HepG2 (cell line): Measurements from ENCODE around the gene RASSF7. TPM values are rescaled to one million over a fixed set of nuclear protein-coding genes. Genes with fewer than 3 reads are reported as not detected.
A peak's percentile ranks its signal among the peaks of the same experiment; 100 is the strongest.

Experiments
- ATAC-seq: fragments of 200-7000 bp; cut with Tn5 transposase; 3 replicates; pipeline ENCODE4 v1.9.1; 2020; ENCODE audit warnings: mild to moderate bottlenecking, moderate library complexity
- BruUV-seq: library from RNA; stranded (reverse); fragments of 400-500 nt; replicated peaks from 2 replicates; lab custom pipeline; 2021; lab: Mats Ljungman, UMichigan
- CTCF ChIA-PET: fragments of 300-600 bp; formaldehyde crosslinking; extraction: SDS; loops from one replicate; lab custom pipeline; 2021; ENCODE audit warnings: low total read pairs, inconsistent platforms, low intra/inter-chr PET ratio; lab: Yijun Ruan, JAX
- POLR2A ChIA-PET: fragments of 350-600 bp; sonication (Branson Sonifier 250); formaldehyde crosslinking; loops from one replicate; lab custom pipeline; 2020; ENCODE audit warnings: antibody characterized with exemption, inconsistent platforms; lab: Yijun Ruan, JAX
- DNase-seq: peaks from one replicate; pipeline ENCODE4 v3.0.0-alpha.2; 2015; ENCODE audit warnings: low spot score
- FAIRE-seq: peaks from 3 replicates; lab custom pipeline; 2011; peaks lifted over from hg19 to GRCh38; lab: Jason Lieb, UNC
- H2AFZ ChIP-seq: one replicate; pipeline ENCODE4 v1.6.1; 2011; ENCODE audit warnings: low read length, inconsistent platforms
- H3K27ac ChIP-seq: fragments of 300-600 bp; 3 replicates; pipeline ENCODE4 v1.8.0; 2011; ENCODE audit warnings: mixed run types, mild to moderate bottlenecking, mixed read lengths, low read length, inconsistent platforms; ENCODE audit not compliant: insufficient read depth; ENCODE audit errors: extremely low read length
- H3K27me3 ChIP-seq, 2 experiments: fragments of 200-600 bp in 1 of 2; 2 replicates in 1 of 2; 3 replicates in 1 of 2; pipeline versions ENCODE4 v1.6.0 to v1.8.0; 2011; ENCODE audit warnings: low read length in 2 of 2, mild to moderate bottlenecking in 2 of 2, moderate library complexity in 2 of 2, inconsistent platforms in 1 of 2; ENCODE audit not compliant: insufficient read depth in 2 of 2, control insufficient read depth in 1 of 2
- H3K36me3 ChIP-seq, 2 experiments: fragments of 200-600 bp in 1 of 2; replicated peaks in 1 of 2; 2 replicates in 1 of 2; 3 replicates in 1 of 2; pipeline versions ENCODE4 v1.5.1 to v1.8.0; 2011; ENCODE audit warnings: low read length in 2 of 2, inconsistent platforms in 1 of 2; ENCODE audit not compliant: insufficient read depth in 2 of 2, control insufficient read depth in 1 of 2
- H3K4me1 ChIP-seq: 2 replicates; pipeline ENCODE4 v1.5.1; 2012; ENCODE audit warnings: low read length, inconsistent platforms; ENCODE audit not compliant: insufficient read depth
- H3K4me2 ChIP-seq: 2 replicates; pipeline ENCODE4 v1.6.0; 2011; ENCODE audit warnings: low read depth, low read length, inconsistent platforms
- H3K4me3 ChIP-seq, 3 experiments: fragments of 200-600 bp in 1 of 3; sonication (generic), shearing (Covaris generic) in 1 of 3; replicated peaks in 1 of 3; 2 replicates each; pipeline ENCODE4 v1.5.1; 2011 to 2016; ENCODE audit warnings: low read length in 3 of 3, inconsistent platforms in 2 of 3, low read depth in 2 of 3, mild to moderate bottlenecking in 2 of 3, control low read depth in 1 of 3, mixed read lengths in 1 of 3; ENCODE audit not compliant: insufficient read depth in 1 of 3
- H3K79me2 ChIP-seq: one replicate; pipeline ENCODE4 v1.6.1; 2011; ENCODE audit warnings: low read length, inconsistent platforms; ENCODE audit not compliant: insufficient read depth
- H3K9ac ChIP-seq: 2 replicates; pipeline ENCODE4 v1.6.0; 2011; ENCODE audit warnings: mild to moderate bottlenecking, low read depth, low read length, inconsistent platforms; ENCODE audit not compliant: insufficient read depth
- H3K9me3 ChIP-seq: 2 replicates; pipeline ENCODE4 v1.5.1; 2012; ENCODE audit warnings: mild to moderate bottlenecking, low read length
- H4K20me1 ChIP-seq: 2 replicates; pipeline ENCODE4 v1.6.0; 2011; ENCODE audit warnings: inconsistent platforms, mild to moderate bottlenecking, low read length, moderate library complexity; ENCODE audit not compliant: insufficient read depth
- AGO1 ChIP-seq: fragments of 200-400 bp; formaldehyde crosslinking; IDR thresholded peaks from 2 replicates; pipeline ENCODE4 v1.6.1; 2017; ENCODE audit warnings: mild to moderate bottlenecking, low read depth, low read length, moderate library complexity; ENCODE audit not compliant: poor library complexity, severe bottlenecking
- ATAD3A ChIP-seq: sonication (generic); formaldehyde crosslinking; IDR thresholded peaks from 2 replicates; pipeline ENCODE4 v1.4.0; 2020; ENCODE audit warnings: missing genetic modification reagents
- ATF7 ChIP-seq, 2 experiments: fragments of 450-650 bp in 1 of 2; sonication (generic) in 1 of 2; formaldehyde crosslinking in 1 of 2; IDR thresholded peaks; 2 replicates each; pipeline versions ENCODE4 v1.4.0 to v1.6.1; 2016 to 2020; ENCODE audit warnings: antibody characterized with exemption in 1 of 2, mild to moderate bottlenecking in 1 of 2, missing genetic modification reagents in 1 of 2
- HNRNPL ChIP-seq: fragments of 200-400 bp; formaldehyde crosslinking; IDR thresholded peaks from 2 replicates; pipeline ENCODE4 v1.6.1; 2017; ENCODE audit warnings: mild to moderate bottlenecking, low read depth, low read length
- MTA1 ChIP-seq: sonication (generic); formaldehyde crosslinking; IDR thresholded peaks from 2 replicates; pipeline ENCODE4 v1.4.0; 2020; ENCODE audit warnings: missing genetic modification reagents, mild to moderate bottlenecking, borderline replicate concordance
- RFX3 ChIP-seq: IDR thresholded peaks from 2 replicates; pipeline ENCODE4 v1.6.1; 2016; ENCODE audit warnings: missing biosample characterization, missing genetic modification reagents
- ZBTB38 ChIP-seq: sonication (generic); formaldehyde crosslinking; IDR thresholded peaks from 2 replicates; pipeline ENCODE4 v1.5.1; 2020; ENCODE audit warnings: mild to moderate bottlenecking, missing genetic modification reagents
- ZC3H13 ChIP-seq: sonication (generic); formaldehyde crosslinking; IDR thresholded peaks from 2 replicates; pipeline ENCODE4 v1.8.1; 2023; ENCODE audit warnings: mild to moderate bottlenecking, missing genetic modification reagents, moderate library complexity
- ZFY ChIP-seq: sonication (generic); formaldehyde crosslinking; IDR thresholded peaks from 2 replicates; pipeline ENCODE4 v1.4.0; 2020; ENCODE audit warnings: missing genetic modification reagents
- ZNF510 ChIP-seq: sonication (generic); formaldehyde crosslinking; IDR thresholded peaks from 2 replicates; pipeline ENCODE4 v1.4.0; 2020; ENCODE audit warnings: low read depth, mild to moderate bottlenecking, missing genetic modification reagents
- ZNF557 ChIP-seq: sonication (generic); formaldehyde crosslinking; IDR thresholded peaks from 2 replicates; pipeline ENCODE4 v1.4.0; 2020; ENCODE audit warnings: missing genetic modification reagents
- ZNF567 ChIP-seq: sonication (generic); formaldehyde crosslinking; IDR thresholded peaks from 2 replicates; pipeline ENCODE4 v1.8.1; 2023; ENCODE audit warnings: mild to moderate bottlenecking, missing genetic modification reagents, borderline replicate concordance
- ZNF616 ChIP-seq: sonication (generic); formaldehyde crosslinking; IDR thresholded peaks from 2 replicates; pipeline ENCODE4 v1.5.0; 2020; ENCODE audit warnings: low read depth, mild to moderate bottlenecking, missing genetic modification reagents
- ZNF839 ChIP-seq: sonication (generic); formaldehyde crosslinking; IDR thresholded peaks from 2 replicates; pipeline ENCODE4 v1.4.0; 2020; ENCODE audit warnings: missing genetic modification reagents, mild to moderate bottlenecking, borderline replicate concordance
- ZNF891 ChIP-seq: sonication (generic); formaldehyde crosslinking; IDR thresholded peaks from 2 replicates; pipeline ENCODE4 v1.5.0; 2020; ENCODE audit warnings: mild to moderate bottlenecking, missing genetic modification reagents
- WGBS: methylation state at CpG from one replicate; pipeline ENCODE4 v1.1.6; 2017; ENCODE audit warnings: low lambda C conversion rate; 5-methylcytosine and 5-hydroxymethylcytosine counted together
- in situ Hi-C: cut with HindIII; loops from 2 replicates; pipeline ENCODE4 v1.10.0; 2017; ENCODE audit warnings: low pct_unique_long_range_greater_than_20kb; ENCODE audit not compliant: extremely low pct_ligation_motif_present
- intact Hi-C: fragments of 100-400 bp; cut with micrococcal nuclease; formaldehyde crosslinking; loops from one replicate; pipeline ENCODE4 v1.10.0; 2022; ENCODE audit not compliant: unreplicated experiment
- polyA plus RNA-seq, 8 experiments: library from polyadenylated mRNA; depleted of rRNA in 3 of 8; stranded (reverse) in 7 of 8; unstranded in 1 of 8; fragments of >200 nt; fragmentation: Illumina TruSeq in 4 of 8; extraction: Trizol in 4 of 8; gene quantifications; 2 replicates each; pipeline versions ENCODE4 v1.2.1 to v1.2.3, GENCODE V29; 2011 to 2016; ENCODE audit warnings: low read depth in 4 of 8, missing spikeins in 1 of 8, mixed read lengths in 1 of 8; ENCODE audit not compliant: insufficient read depth in 1 of 8
- total RNA-seq, 5 experiments: library from RNA; depleted of rRNA; stranded (reverse); fragments of >200 nt; fragmentation: Illumina TruSeq; extraction: Trizol; gene quantifications; 2 replicates each; pipeline ENCODE4 v1.2.3, GENCODE V29; 2016; ENCODE audit warnings: low read depth in 1 of 5
- TF ChIP-seq, protein P1 (sequence below): sonication (generic); formaldehyde crosslinking; IDR thresholded peaks from 2 replicates; pipeline ENCODE4 v1.5.1; 2020; ENCODE audit warnings: mild to moderate bottlenecking, missing genetic modification reagents, moderate library complexity
- TF ChIP-seq, protein P2 (sequence below): sonication (generic); formaldehyde crosslinking; IDR thresholded peaks from 2 replicates; pipeline ENCODE4 v1.5.0; 2020; ENCODE audit warnings: missing genetic modification reagents

The RASSF7 gene
- total and polyA plus RNA-seq, 2 of the 13 experiments (the other 11 are each of a cell fraction or from before 2014, with no cell fraction given), result 20.2 to 28.6 TPM

- TF ChIP-seq ZFY (CRISPR knock-in tag) (peak; percentile 17; the same call in 1 of the 2 replicates), MTA1 (CRISPR knock-in tag) (peak; percentile 62; the same call in 1 of the 2 replicates), AGO1 (peak; percentile 47), ZNF557 (CRISPR knock-in tag) (no peak), ZNF567 (CRISPR knock-in tag) (0 out of 2 replicates have a peak, but pooled peaks have one; percentile 60)
- TF ChIP-seq, all 625 proteins: peak for 56
These were observed 5.2 kb downstream of the RASSF7 start (continued) for GRCh38 chr11:565921-566509.

GRCh38 chr11:567011-567628, 6.3 kb downstream of the RASSF7 start:
- Histone ChIP-seq H4K20me1 (peaks cover 25% of the 10 kb centered on the region; the same call in 1 of the 2 replicates), H3K4me1 (peaks cover 71% of the 10 kb centered on the region), H3K9me3 (no peaks in the 10 kb centered on the region), H3K4me2 (peak overlapping the region; percentile 80), H3K4me3 (peak overlapping the region; percentile 75 to 97 (median 96)), H3K27ac (peak overlapping the region; percentile 3), H3K9ac (peak overlapping the region; percentile 75), H3K27me3 (no peaks in the 10 kb centered on the region; a peak in 2 of 5 replicates), H2AFZ (no peak overlapping the region), H3K79me2 (peaks cover 18% of the 10 kb centered on the region), H3K36me3 (peaks cover 0 to 2% of the 10 kb centered on the region in 2 experiments; a peak in 3 of 5 replicates)
- in situ Hi-C loops, result no loop called here
- no TSS peak for BruUV-seq
- DNase-seq (no peak), ATAC-seq (no peak), FAIRE-seq (no peak)
- CTCF ChIA-PET, result no interaction called here
- POLR2A ChIA-PET, result interaction anchor here (1.6 to 1.8 kb wide), 3 partner anchors 9 to 21 kb away, joined by 4 to 8 read pairs (median 5); partner anchors contain the start of gene PHRF1
- intact Hi-C loops, result no loop called here
- 55% methylated on average over 11 of the region's 18 CpGs for WGBS
- TF ChIP-seq ZNF510 (CRISPR knock-in tag), result 0 out of 2 replicates have a peak, but pooled peaks have one; percentile 20
- no peak for TF ChIP-seq ATF7 (IDR thresholded peaks at IDR 0.05)
- TF ChIP-seq ATF7 (CRISPR knock-in tag; IDR thresholded peaks at IDR 0.05), result no peak
- no peak for TF ChIP-seq RFX3 (CRISPR knock-in tag)
- TF ChIP-seq, protein P1, sequence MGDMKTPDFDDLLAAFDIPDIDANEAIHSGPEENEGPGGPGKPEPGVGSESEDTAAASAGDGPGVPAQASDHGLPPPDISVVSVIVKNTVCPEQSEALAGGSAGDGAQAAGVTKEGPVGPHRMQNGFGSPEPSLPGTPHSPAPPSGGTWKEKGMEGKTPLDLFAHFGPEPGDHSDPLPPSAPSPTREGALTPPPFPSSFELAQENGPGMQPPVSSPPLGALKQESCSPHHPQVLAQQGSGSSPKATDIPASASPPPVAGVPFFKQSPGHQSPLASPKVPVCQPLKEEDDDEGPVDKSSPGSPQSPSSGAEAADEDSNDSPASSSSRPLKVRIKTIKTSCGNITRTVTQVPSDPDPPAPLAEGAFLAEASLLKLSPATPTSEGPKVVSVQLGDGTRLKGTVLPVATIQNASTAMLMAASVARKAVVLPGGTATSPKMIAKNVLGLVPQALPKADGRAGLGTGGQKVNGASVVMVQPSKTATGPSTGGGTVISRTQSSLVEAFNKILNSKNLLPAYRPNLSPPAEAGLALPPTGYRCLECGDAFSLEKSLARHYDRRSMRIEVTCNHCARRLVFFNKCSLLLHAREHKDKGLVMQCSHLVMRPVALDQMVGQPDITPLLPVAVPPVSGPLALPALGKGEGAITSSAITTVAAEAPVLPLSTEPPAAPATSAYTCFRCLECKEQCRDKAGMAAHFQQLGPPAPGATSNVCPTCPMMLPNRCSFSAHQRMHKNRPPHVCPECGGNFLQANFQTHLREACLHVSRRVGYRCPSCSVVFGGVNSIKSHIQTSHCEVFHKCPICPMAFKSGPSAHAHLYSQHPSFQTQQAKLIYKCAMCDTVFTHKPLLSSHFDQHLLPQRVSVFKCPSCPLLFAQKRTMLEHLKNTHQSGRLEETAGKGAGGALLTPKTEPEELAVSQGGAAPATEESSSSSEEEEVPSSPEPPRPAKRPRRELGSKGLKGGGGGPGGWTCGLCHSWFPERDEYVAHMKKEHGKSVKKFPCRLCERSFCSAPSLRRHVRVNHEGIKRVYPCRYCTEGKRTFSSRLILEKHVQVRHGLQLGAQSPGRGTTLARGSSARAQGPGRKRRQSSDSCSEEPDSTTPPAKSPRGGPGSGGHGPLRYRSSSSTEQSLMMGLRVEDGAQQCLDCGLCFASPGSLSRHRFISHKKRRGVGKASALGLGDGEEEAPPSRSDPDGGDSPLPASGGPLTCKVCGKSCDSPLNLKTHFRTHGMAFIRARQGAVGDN (CRISPR knock-in tag), result peak; percentile 72
- 0 out of 2 replicates have a peak, but pooled peaks have one; percentile 41 for TF ChIP-seq HNRNPL
- 0 out of 2 replicates have a peak, but pooled peaks have one; percentile 3 for TF ChIP-seq ZFY (CRISPR knock-in tag)
- TF ChIP-seq ZC3H13, result peak; percentile 59; the same call in 1 of the 2 replicates
- peak; percentile 39; the same call in 1 of the 2 replicates for TF ChIP-seq ZBTB38 (CRISPR knock-in tag)
- 0 out of 2 replicates have a peak, but pooled peaks have one; percentile 32 for TF ChIP-seq ZNF616 (CRISPR knock-in tag)
- TF ChIP-seq ZNF839 (CRISPR knock-in tag), result no peak
- no peak for TF ChIP-seq ATAD3A (CRISPR knock-in tag)
- peak; percentile 17; the same call in 1 of the 2 replicates for TF ChIP-seq ZNF891
- TF ChIP-seq, protein P2, sequence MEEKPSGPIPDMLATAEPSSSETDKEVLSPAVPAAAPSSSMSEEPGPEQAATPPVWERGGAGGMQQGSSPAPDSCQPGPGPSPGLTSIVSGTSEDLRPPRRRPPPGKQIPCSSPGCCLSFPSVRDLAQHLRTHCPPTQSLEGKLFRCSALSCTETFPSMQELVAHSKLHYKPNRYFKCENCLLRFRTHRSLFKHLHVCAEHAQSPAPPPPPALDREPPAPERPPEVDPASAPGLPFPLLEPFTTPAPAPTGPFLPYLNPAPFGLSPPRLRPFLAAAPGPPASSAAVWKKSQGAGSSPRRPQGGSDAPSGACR, result no peak
